Globus pallidus (tissue), 1 donor: ENCODE measurements around the gene FAM163A.
"Not testable (repeated sequence)": the region's sequence is repeated elsewhere in the genome, so short reads cannot be mapped to it uniquely, and the experiment has no call there.

Source experiments
- DNase-seq: peaks from one replicate; pipeline ENCODE4 v3.0.0-alpha.2; 2015; ENCODE audit warnings: low spot score

The FAM163A gene

GRCh38 chr1:179816196-179816960 is 73.3 kb downstream of the FAM163A start:
- DNase-seq, result no peak

- DNase-seq, result no peak
Measured at GRCh38 chr1:179817056-179817455, 74.0 kb downstream of the FAM163A start.

- no peak for DNase-seq
Measured at GRCh38 chr1:179817789-179818188, 74.7 kb downstream of the FAM163A start.

GRCh38 chr1:179818260-179818659 is 75.2 kb downstream of the FAM163A start:
- no peak for DNase-seq

GRCh38 chr1:179818743-179819173 is 75.7 kb downstream of the FAM163A start:
- no peak for DNase-seq

- no peak for DNase-seq
Measured at GRCh38 chr1:179820226-179820970, 77.3 kb downstream of the FAM163A start.

- DNase-seq, result no peak
Measured at GRCh38 chr1:179821524-179821923, 78.4 kb downstream of the FAM163A start.

DNA sequence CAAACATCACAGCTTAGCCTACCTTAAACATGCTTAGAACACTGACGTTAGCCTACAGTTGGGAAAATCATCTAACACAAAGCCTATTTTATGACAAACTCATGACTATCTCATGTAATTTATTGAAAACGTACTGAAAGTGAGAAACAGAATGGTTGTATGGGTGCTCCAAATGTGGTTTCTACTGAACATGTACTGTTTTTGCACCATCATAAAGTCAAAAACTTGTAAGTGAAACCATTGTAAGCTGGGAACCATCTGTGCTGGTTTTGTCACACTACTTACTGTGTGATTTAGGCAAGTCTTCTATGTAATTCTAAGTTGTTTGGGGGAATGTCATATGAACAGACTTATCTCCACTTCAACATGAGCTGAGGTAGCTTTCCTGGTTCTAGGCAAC is 79.0 kb downstream of the FAM163A start:
- no peak for DNase-seq

- no peak for DNase-seq
Measured at GRCh38 chr1:179823693-179824092, 80.6 kb downstream of the FAM163A start.

GRCh38 chr1:179824265-179824664 is 81.2 kb downstream of the FAM163A start:
- no peak for DNase-seq

GRCh38 chr1:179825206-179825605 is 82.1 kb downstream of the FAM163A start:
- no peak for DNase-seq

DNA sequence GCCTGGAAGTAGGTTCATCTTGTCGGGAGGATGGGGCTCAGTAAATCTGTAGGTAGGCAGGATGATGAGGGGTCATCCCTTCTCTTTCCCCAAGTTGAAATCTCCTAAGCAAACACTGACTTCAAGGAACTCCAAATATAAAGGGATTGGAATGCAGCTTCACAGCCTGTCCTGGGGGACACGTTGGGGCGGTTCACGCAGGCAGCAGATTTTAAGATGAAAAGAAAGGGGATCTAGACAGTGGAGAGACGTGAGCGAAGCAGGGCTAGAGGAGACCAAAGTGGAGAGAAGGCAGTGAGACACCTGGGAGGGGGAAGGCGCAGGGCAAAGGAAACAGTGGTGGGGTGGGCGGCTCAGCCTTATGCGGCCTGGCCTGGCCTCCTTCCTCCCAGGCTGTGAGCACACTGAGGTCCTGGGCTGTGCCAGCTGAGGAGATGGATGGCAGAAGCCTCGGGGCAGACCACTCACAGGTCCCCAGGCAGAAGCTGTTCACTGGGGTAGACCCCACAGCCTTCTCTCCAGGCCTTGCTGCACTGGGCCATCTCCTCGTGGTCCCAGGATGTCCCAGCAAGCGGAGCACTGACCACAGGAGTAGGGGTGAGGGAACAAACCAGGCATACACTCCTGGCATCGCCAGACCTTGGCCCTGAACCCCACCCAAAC is 82.8 kb downstream of the FAM163A start:
- no peak for DNase-seq

DNA sequence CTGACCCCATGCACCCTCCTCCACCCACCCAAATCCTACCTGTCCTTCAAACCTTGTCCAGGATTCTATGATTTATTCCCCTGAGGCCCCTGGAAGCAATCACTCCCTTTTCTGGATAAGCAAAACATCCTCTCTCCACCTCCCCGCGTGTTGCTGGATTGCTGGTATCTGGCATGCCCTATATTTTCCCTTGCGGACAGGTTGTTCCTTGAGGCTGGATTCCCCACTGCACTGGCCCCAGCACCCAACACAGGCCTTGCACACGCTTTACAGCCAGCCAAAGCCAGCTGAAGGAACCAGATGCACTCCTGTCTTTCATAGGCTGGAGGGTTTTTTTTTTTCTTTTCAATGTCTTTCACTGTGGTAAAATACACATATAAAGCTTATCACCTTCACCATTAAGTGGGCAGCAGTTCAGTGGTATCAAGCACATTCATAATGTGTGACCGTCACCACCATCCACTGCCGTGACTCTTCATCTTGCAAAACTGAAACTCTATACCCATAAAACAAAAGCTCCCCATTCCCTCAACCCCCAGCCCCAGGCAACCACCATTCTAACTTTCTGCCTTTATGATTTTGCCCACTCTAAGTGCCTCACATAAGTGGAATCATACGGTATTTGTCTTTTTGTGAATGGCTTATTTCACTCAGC is 83.7 kb downstream of the FAM163A start:
- DNase-seq, result no peak

DNA sequence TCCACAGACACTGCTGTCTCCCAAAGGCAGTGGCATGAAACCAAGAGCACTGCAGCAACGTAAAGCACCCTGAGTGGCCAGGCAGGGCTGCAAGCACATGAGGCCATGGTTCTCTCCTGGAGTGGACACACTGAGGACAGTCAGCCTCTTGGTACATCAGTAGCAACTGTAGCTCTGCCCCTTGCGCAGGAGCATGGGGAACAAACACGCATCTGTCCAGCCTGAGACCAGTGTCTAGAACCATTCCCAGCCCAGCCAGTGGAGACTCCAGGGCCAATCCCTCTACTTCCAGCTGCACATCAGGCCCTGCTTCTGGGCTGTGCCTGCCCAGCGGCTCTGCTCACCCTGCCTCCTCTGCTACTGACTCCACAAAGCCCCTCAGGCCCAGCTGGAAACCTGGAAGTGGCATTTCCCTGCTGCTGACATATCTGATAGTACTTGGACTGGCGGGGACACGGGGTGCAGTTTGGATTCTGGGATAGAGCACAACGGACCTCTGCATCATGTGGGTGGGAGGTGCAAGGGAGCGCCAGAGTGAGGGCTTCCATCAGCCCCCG is 85.5 kb downstream of the FAM163A start:
- DNase-seq, result no peak

GRCh38 chr1:179831225-179831624 is 88.1 kb downstream of the FAM163A start:
- no peak for DNase-seq

GRCh38 chr1:179831852-179832699 is 89.0 kb downstream of the FAM163A start:
- no peak for DNase-seq

- DNase-seq, result not testable (repeated sequence)
Measured at GRCh38 chr1:179836686-179837445, 93.8 kb downstream of the FAM163A start.

- DNase-seq, result no peak
Measured at GRCh38 chr1:179840107-179840506, 97.0 kb downstream of the FAM163A start.

- DNase-seq, result no peak
Measured at GRCh38 chr1:179848233-179848632, 105.1 kb downstream of the FAM163A start.

DNA sequence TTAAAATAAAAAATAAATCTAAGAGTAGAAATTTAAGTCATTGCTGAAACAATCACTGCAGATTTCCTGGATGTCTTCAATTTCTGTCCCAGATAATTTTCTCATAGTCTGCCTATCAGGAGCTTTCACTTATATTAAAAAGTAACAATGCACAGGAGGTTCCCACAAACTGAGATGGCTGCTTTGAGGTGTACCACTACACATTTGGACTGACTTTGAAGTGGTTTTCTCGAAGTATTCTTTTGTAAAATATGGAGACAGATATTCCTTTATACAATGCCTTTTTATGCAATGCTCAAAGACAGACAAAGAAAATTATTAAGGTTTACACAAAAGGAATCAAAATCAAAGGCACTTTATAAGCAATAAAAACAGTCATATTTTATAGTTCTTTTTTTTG is 110.0 kb downstream of the FAM163A start:
- DNase-seq, result no peak
